GM19035 (cell line): Measurements from ENCODE around the gene HS1BP3.

Experiments used
- ATAC-seq: cut with Tn5 transposase; IDR thresholded peaks from one replicate; pipeline ENCODE4 v1.9.1; 2021; ENCODE audit not compliant: unreplicated experiment

Gene HS1BP3

GRCh38 chr2:20664071-20664390 lies 13.1 kb upstream of the HS1BP3 start:
- ATAC-seq = no peak

GRCh38 chr2:20663196-20664070 lies 12.5 kb upstream of the HS1BP3 start:
- ATAC-seq = no peak

- no peak for ATAC-seq
Observed at GRCh38 chr2:20662308-20662937, 11.5 kb upstream of the HS1BP3 start.

- peak; percentile 60 for ATAC-seq
Observed at GRCh38 chr2:20661421-20662307, 10.8 kb upstream of the HS1BP3 start.

GRCh38 chr2:20660506-20661420 lies 9.9 kb upstream of the HS1BP3 start:
- ATAC-seq = no peak

- no peak for ATAC-seq
Observed at GRCh38 chr2:20657522-20658235, 6.8 kb upstream of the HS1BP3 start.

- no peak for ATAC-seq
Observed at GRCh38 chr2:20656561-20656960, 5.7 kb upstream of the HS1BP3 start.

- no peak for ATAC-seq
Observed at GRCh38 chr2:20654535-20654813, 3.6 kb upstream of the HS1BP3 start.

GRCh38 chr2:20653695-20654534 lies 3.0 kb upstream of the HS1BP3 start:
- ATAC-seq = no peak

- ATAC-seq = no peak
Observed at GRCh38 chr2:20652673-20653575, 2.0 kb upstream of the HS1BP3 start.

- ATAC-seq = no peak
Observed at GRCh38 chr2:20652141-20652540, 1.2 kb upstream of the HS1BP3 start.

GRCh38 chr2:20651731-20652099 lies 817 bp upstream of the HS1BP3 start:
- no peak for ATAC-seq

GRCh38 chr2:20650393-20650876 lies 463 bp downstream of the HS1BP3 start:
- peak; percentile 18 for ATAC-seq

- ATAC-seq = no peak
Observed at GRCh38 chr2:20649976-20650375, 922 bp downstream of the HS1BP3 start.

- no peak for ATAC-seq
Observed at GRCh38 chr2:20649576-20649975, 1.3 kb downstream of the HS1BP3 start.

GRCh38 chr2:20648831-20649230 lies 2.1 kb downstream of the HS1BP3 start:
- no peak for ATAC-seq

- no peak for ATAC-seq
Observed at GRCh38 chr2:20648206-20648605, 2.7 kb downstream of the HS1BP3 start.

- ATAC-seq = no peak
Observed at GRCh38 chr2:20647738-20648137, 3.2 kb downstream of the HS1BP3 start.
